ENCODE measurements around the gene ATP1A3. TPM values are rescaled to one million over a fixed set of nuclear protein-coding genes. Genes with fewer than 3 reads are reported as not detected.
"Not testable (repeated sequence)": the region's sequence is repeated elsewhere in the genome, so short reads cannot be mapped to it uniquely, and the experiment has no call there.

Gene ATP1A3
- polyA plus RNA-seq, 10 donors: 0.20 to 1.1 (median 0.61) TPM

DNA sequence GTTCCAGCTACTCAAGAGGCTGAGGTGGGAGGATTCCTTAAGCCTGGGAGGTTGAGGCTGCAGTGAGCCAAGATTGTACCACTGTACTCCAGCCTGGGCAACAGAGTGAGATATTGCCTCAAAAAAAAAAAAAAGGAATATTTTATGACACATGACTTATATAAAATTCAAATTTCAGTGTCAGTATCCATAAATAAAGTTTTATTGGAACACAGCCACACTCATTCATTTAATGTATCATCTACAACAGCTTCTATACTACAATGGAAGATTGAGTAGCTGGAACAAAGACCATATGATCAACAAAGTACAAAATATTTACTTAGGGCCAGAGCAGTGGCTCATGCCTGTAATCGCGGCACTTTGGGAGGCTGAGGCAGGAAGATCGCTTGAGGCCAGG is 18.7 kb upstream of the ATP1A3 start:
- DNase-seq: not testable (repeated sequence)

DNA sequence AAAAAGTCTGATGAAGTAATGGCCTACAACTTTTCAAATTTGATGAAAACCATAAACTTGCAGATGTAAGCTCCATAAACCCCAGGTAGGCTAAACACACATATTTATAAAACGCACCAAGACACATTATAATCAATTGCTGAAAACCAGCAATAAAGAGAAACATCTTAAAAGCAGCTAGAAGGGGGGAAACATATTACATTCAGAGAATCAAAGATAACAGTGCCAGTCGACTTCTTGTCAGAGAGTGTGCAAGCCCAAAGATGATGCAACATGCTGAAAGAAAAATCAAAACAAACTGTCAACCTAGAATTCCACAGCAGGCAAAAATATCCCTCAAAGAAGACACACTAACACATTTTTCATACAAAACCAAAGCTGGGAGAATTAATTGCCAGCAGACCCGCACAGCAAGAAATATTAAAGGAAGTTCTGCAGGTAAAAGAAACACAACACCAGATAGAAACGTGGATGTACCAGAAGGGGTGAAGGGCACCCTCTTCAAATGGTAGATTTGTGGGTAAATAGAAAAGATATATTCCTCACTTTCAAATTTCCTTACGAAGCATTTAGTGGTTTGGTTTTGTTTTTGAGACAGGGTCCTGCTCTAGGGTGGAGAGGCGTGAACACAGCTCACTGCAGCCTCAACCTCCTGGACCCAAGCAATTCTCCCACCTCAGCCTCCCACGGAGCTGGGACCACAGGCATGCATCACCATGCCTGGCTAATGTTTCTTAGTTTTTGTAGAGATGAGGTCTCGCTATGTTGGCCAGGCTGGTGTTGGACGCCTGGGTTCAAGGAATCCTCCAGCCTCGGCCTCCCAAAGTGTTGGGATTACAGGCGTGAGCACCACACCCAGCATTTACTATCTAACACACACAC is 16.5 kb upstream of the ATP1A3 start:
- DNase-seq: peak in 1 of 3 donors; percentile 42

DNA sequence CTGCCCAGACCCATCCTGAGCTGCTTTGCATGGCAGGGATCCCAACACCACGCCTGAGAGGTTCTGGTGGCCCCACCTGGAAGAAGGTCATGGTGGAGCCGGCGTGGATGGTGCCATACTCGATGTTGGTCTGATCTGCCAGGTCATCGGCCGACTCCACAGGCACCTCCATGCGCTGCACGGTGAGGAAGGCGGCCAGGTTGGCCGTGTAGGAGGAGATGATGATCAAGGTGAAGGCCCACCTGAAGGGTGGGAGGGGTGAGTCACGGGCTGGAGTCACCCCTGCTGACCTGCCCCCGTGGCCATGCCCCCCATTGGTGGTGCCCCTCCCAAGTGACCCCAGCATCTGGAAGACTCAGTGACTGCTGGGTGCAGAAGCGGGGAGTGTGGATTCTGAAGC is 12.5 kb upstream of the ATP1A3 start:
- DNase-seq: no peak

DNA sequence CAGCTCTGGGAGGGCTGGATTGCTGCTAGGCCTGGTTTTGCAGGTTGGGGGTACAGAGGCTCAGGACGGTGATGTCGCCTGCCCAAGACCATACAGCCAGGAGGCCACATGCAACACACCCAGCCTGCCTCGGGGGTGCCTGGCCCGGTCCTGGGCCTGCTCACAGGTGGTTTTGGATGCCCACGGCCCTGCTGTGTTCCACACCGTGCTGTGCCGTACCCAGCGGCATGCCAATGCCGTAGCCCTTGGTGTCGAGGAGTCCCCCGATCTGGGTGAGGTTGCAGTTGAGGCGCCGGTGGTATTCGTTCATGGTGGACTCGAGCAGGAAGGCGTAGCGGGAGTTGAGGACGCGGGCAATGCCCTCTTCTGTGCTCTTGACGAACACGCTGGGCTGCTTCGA is 11.5 kb upstream of the ATP1A3 start:
- no peak for DNase-seq

DNA sequence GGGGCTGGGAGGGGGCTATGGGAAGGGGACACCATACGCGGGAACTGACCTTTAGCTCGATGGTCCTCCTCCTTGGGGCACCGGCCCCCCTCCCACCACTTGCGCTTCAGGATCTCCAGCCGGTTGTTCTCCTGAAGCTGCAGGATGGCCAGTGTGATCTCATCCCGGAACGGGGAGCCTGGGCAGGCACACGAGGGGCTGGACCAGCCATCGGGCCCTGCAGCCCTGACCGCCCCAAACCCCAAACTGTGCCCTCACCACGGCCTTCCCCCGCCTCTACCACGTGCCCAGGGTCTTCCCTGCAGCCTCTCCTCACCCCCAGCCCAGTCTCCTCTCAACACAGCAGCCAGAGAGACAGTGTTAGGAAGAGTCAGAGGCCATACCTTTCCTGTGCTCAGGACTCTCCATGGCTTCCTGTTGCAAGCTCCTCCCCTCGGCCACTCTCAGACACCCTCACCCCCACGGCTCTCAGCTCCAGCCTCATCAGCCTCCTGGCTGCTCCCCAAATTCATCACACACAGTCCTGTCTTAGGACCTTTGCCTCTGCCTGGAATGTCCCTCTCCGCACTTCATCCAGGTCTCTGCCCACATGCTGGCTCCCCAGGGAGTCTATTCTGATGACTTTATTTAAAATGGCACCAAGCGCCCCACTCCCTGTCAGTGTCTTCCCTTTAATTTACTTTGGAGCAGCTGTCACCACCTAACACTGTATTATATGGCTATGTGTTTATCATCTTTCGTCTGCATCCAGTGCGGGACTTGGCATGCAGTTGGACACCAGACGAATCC is 9.7 kb upstream of the ATP1A3 start:
- no peak for DNase-seq

DNA sequence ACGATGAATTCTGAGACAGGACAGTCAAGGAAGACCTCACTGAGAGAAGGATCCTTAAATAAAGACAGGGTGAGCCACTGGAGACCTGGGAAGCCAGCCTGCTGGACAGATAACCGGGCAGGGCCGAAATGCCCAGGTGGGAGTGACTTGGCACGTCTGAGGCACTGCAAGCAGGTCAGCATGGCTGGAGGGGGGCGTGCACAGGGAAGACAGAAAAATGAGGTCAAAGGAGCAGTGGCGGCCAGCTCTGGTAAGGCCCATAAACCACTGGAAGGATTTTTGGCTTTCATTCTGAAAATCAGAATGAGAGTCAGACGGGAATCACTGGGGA is 5.8 kb upstream of the ATP1A3 start:
- DNase-seq: no peak

DNA sequence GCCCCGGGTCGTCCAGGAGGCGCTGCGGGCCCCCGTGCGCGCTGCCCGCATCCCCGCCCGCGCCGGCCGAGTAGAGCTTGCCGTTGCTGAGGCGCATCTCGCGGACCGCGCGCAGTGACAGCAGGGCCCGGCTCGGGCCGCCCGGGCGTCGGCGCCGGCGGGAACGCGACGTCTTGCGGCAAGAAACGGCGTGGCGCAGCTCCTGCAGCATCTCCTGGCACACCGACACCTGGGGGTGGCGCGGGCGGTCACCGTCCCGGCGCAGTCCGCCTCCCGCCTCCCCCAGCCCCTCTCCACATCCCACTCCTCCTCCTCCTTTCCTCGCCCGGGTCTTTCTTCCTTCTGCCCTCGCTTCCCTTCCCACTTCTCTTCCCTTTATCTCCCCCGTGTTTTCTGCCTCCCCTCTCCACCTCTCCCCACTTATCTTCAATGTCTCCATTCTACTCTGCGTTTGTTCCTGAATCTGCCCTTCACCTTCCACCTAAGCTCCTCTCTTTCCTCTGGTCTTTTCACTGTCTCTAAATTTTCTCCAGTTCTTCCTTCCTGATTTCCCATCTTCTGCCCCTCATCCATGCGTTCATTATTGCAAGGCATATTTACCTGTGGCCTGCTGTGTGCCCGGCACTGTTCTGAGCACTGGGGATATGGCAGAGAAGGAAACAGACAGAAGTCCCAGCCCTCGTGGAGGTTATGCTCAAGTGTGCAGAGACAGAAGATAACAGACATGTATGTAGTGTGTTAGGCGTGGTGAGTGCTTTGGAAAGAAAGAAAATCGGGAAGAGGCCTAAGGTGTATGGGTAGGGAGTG is 5.2 kb upstream of the ATP1A3 start:
- DNase-seq: no peak

DNA sequence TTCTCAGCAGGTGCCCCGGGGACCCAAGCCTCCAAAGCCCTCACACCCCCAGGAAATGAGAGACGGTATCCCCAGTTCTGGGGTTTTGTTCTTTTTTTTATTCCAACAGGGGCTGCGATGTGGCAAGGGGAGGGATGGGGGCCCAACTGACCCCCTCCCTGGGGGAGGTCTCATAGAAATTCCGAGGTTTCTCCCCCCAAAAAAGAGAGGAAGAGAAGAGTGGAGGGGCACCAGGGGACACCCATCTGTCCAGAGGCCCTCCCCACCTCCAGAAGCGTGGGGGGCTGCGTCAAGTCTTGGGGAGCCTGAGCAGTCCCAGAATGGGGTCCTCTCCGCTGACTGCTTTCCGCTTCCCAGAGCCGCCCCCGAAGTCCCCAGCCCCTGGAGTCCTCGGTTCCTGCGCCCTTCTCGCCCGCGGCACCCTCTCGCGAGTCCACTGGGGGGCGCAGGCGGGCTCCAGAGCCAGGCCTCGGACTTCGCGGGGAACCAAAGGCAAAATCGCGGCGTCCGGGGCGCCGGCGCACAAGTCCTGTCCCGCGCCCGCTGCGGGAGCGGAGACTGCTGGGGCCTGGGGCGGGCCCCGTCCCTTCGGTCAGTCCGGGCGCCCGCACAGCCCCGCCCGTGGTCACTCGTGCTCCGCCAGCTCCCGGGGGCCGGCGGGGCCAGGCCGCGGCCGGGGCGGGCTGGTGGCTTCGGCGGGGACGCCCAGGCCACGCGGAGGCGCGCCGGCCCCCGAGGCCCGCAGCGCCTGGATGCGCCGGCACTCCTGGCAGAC is 4.4 kb upstream of the ATP1A3 start:
- DNase-seq: peak in 2 of 3 donors; percentile 16 to 45

DNA sequence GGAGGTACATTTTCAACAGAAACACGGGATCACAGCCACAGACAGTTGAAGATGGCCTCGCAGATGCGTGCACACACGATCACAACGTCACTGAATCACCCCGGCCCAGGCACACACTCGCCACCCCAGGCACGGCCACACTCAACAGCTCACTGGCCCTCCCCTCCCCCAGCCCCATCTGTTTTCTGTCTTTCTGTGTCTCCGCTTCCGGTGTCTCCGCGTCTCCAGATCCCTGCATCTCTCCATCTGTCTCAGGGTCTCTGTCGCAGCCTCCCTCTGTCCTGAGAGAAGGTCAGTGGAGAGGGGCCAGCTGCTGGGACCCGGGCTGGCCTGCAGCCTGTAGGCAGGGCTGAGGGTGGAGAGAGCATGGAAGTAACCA is 3.8 kb upstream of the ATP1A3 start:
- no peak for DNase-seq

DNA sequence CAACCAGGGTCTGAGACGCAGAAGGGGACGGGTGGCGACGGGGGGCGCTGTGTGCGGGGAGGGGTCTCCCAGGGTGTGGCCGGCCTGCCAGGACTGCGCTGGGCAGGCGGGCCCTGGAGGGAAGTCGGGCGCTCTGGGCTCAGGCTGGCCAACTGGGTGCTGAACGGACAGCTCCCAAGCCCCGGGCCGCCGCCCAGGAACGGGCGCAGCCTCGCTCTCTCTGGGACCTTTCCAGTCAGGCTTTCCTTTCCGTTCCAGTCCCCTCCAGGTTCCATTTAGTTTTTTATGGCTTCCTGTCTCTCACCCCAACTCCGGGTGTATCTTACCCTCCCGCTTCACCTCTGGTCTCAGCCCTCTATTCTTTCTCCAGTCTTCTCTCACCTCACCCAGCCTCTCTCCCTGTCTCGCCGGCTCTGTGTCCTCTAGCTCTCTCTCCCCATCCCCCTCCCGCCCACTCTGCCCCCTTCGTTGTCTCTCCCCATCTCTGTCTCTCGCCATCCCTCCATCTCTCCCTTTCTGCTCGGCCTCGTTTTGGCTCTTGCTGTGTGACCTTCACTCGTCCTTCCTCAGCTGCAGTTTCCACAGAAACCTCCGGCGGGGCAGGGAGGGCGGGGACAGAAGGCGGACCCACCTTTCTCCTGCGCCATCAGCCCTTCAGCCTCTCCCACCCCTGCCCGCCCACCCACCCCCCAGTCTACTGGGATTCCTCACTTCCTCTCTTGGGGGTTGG is 3.3 kb upstream of the ATP1A3 start:
- peak in 2 of 3 donors; percentile 38 to 72 for DNase-seq

DNA sequence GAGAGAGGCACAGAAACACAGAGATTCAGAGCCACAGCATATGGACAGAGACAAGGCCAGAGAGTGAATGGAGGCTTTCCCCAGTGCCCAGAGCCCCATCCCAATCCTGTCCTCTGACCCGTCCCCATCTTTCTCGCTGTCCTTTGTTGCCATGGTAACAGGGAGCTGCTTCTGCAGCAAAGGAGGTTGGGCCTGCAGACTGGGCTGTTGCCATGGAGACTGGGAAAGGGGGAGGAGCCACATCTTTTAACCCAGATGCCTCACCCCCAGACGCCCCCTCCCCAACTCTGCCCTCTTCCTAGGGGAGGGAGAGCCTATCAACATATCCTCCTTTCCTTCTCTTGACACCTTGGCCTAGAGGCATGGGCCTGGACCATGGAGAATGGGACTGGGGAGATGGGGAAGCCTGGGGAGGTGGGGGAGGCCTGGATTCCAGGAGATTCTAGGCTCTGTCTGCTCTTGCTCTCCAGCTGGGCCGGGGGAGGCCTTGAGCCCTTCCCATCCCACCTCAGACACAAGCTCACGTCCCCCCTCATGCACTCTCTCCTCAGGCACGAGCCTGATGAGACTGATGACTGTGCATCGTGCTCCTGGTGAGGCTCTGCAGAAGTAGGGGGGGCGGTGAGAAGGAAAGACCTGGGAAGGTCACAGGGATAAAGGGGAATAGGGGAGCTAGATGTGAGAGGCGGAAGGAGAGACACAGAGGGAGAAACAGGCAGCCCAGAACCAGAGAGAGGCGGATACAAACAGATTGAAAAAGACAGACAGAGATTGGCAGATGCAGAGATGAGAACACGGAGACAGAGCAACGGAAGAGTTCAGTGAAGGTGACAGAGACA is 2.1 kb upstream of the ATP1A3 start:
- no peak for DNase-seq

DNA sequence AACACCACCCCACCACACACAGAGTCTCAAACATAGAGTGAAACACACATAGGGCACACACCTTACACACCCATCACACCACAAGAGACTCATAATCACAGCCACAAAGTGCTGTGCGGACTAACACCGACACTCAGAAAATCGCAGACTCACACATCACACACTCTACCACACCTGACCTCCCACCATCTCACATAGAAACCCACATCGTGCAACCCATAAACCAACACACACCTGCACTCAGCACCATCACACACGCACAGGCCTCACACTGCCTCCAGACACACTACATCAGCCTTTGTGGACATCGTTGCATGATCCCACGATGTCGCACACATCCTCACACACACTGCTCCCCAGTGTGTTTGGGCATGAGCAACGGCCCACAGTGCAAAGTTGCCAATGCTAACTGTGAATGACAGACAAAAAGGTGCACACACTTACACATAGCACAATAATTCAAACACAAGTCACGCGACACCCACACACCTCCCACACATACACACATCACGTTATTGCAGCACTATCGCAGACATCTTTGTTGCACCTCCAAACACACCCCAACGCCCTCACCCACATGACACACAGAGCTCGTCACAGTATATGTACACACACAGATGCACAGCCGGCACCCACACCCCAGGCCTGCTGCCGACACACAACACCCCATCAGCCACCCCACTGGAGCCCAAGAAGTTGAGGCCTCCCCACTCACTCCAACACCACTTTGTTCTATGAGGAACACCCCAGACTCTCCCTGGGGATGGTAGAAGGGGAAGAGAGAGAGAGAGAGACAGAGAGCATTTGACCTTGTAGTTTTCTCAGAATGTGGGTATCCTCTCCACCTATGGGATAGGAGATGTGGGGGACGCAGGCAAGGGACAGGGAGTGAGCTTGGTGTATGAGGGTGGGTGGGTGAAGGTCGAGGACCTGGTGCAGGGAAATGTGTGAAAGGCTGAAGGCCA is 1.2 kb upstream of the ATP1A3 start:
- no peak for DNase-seq

DNA sequence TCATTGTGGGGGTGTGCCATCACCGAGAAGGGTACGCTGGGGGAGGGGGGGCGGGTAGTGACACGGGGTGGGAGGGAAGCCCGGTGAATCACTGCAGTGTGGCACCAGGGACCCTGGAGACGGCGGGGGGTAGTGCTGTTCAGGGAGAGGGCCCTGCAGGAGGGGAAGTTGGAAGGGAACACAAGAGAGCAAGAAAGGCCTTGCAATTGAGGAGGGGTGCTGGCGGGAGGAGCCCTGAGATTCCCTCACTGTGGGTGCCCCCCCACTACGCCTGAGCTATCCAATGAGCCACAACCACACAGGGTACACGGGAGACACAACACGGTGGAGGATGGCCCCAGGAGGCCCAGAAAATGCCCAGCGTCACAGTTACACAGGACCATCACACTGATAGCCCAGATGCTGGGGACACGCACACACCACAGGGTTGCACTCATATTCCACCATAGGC is 516 bp upstream of the ATP1A3 start:
- no peak for DNase-seq

DNA sequence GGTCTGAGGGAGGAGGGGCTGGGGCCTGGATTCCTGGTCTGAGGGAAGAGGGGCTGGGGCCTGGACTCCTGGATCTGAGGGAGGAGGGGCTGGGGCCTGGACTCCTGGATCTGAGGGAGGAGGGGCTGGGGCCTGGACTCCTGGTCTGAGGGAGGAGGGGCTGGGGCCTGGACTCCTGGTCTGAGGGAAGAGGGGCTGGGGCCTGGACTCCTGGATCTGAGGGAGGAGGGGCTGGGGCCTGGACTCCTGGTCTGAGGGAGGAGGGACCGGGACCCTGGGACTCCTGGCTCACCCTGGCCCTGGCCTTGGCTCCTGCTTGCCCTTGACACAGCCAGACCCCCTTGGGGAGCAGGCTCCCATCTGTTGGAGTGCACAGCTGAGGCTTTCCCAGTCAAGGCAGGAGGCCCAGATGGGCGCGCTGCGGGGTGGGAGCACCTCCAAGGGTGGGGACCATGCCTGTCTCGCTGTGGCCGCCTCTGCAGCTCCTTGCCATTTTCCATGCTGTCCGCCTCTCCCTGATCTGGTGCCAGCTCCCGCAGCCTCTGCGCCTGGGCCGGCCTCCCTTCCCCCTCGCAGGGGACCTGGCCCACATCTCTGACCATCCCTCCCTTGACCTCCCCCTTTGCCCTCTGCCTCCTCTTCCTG is 2.0 kb downstream of the ATP1A3 start:
- not testable (repeated sequence) for DNase-seq

DNA sequence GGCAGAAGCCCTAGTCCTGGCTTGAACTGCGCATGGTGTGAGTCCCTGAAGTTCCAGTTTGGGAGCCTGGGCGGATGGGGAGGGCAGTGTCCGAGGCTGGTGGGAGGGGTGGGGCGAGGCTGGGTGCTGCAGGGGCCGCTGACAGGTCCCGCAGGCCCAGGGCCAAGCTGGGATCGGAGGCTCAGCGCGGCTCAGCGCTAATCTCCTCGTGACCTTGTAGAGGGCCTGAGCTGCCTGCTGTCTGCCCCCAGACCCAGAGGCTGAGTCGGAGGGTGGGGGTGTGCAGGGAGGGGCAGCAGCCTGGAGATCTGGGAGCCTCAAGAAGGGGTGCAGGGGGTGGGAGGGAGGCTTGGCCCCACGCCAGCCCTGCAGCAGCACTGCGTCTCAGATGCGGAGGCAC is 3.0 kb downstream of the ATP1A3 start:
- DNase-seq: no peak

DNA sequence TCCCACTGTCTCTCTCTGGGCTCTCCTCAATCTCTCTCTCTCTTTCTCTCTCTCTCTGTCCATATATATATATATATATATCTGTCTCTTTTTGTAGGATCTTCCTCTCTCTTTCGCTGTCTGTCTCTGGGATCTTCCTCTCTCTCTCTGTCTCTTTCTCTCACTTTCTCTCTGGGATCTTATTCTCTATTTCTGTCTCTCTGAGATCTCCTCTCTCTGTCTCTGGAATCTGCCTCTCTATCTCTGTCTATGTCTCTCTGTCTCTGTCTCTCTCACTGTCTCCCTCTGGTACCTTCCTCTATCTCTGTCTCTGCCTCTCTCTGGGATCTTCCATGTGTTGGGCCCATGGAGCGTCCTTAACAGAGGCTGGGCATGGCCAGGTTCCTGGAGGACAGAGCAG is 3.4 kb downstream of the ATP1A3 start:
- no peak for DNase-seq

DNA sequence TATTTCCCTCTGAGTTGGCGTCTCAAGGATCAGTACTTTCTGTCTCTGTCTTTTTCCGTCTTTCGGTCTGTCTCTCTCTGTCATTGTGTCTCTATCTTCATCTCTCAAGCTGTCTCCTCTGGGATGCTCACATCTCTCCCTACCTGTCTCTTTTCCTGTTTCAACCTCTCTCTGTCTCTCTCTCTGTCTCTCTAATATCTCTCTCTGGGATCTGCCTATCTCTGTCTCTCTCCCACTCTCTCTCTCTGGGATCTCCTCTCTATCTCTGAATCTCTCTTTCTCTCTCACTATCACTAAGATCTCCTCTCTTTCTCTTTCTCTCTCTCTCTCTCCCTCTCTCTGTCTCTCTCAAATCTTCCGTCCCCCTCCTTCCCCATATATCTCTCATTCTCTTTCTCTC is 4.0 kb downstream of the ATP1A3 start:
- DNase-seq: no peak

DNA sequence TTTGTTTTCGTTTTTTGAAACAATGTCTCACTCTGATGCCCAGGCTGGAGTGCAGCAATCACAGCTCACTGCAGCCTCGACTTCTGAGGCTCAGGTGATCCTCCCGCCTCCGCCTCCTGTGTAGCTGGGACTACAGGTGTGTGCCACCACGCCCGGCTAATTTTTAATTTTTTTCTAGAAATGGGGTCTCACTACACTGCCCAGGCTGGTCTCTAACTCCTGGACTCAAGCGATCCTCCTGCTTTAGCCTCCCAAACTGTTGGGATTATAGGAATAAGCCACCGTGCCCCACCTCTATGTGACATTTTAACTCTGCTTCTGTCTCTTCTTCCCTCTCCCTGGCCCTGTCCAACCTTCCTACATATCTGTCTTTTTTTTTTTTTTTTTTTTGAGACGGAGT is 5.1 kb downstream of the ATP1A3 start:
- DNase-seq: no peak

Measured in muscle of back (tissue), 11 donors.